ENCODE measurements around the gene BCL2L1.
A peak's percentile ranks its signal among the peaks of the same experiment; 100 is the strongest.

The BCL2L1 gene

GRCh38 chr20:31700747-31701146 lies 21.9 kb downstream of the BCL2L1 start:
- no peak for DNase-seq (ENCODE audit: low spot score)
- no peak for TF ChIP-seq CTCF (IDR thresholded peaks at IDR 0.05; ENCODE audit: extremely low read depth, missing control alignments)

- no peak for DNase-seq (ENCODE audit: low spot score)
These were observed 22.6 kb downstream of the BCL2L1 start for GRCh38 chr20:31699801-31700728.

GRCh38 chr20:31698803-31699718 lies 23.6 kb downstream of the BCL2L1 start:
- peak; percentile 70 for DNase-seq (ENCODE audit: low spot score)
- no peak for TF ChIP-seq CTCF (IDR thresholded peaks at IDR 0.05; ENCODE audit: extremely low read depth, missing control alignments)

More at GRCh38 chr20:31699801-31700728, 22.6 kb downstream of the BCL2L1 start:
- TF ChIP-seq CTCF (IDR thresholded peaks at IDR 0.05; ENCODE audit: extremely low read depth, missing control alignments), result no peak

GRCh38 chr20:31698243-31698802 lies 24.3 kb downstream of the BCL2L1 start:
- no peak for DNase-seq (ENCODE audit: low spot score)

GRCh38 chr20:31695849-31696804 lies 26.5 kb downstream of the BCL2L1 start:
- no peak for DNase-seq (ENCODE audit: low spot score)
- no peak for TF ChIP-seq CTCF (IDR thresholded peaks at IDR 0.05; ENCODE audit: extremely low read depth, missing control alignments)

More at GRCh38 chr20:31698243-31698802, 24.3 kb downstream of the BCL2L1 start:
- TF ChIP-seq CTCF (IDR thresholded peaks at IDR 0.05; ENCODE audit: extremely low read depth, missing control alignments), result no peak

GRCh38 chr20:31694842-31695593 lies 27.6 kb downstream of the BCL2L1 start:
- no peak for TF ChIP-seq CTCF (IDR thresholded peaks at IDR 0.05; ENCODE audit: extremely low read depth, missing control alignments)
- no peak for DNase-seq (ENCODE audit: low spot score)
